HG03139 (cell line): ENCODE results near the gene INHBA.
A peak's percentile ranks its signal among the peaks of the same experiment; 100 is the strongest.

Experiments
- ATAC-seq: cut with Tn5 transposase; IDR thresholded peaks from one replicate; pipeline ENCODE4 v1.9.1; 2021; ENCODE audit not compliant: unreplicated experiment

Gene INHBA

DNA sequence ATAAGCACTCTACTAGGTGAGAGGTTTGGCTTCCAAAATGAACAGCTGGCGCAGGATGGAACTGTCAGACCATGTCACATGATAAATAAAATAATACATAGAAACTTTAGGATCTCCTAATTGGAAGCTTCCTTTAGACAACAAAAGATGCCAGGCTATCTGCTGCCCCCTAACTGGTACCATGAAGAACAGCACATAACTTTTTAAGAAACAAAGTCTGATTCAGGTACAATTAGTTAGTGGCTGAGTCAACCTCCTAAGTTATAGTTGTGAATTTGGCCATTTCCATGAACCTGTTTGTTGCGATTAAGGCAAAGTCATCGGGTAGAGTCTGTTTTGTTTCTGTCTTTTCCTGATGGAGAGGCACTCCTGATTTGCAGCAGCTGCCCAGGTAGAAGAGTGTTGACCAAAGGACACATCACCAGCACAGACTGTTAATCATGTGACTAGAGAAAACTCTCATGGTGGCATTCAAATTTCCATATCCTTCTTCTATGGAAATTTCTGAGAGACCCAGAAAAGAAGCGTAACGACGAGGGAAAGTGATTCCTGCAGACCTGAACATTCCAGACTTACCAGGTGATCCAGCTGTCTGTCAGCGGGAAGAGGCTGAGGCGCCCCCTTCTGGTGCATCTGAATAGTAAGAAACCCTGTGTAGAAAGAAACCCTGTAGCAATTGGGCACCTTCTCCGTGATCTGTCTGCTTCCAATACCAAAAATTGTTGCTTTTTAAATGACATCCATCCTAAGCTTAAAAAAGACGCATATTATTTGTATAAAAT is 8.6 kb upstream of the INHBA start:
- ATAC-seq = no peak

- no peak for ATAC-seq
These were observed 7.9 kb upstream of the INHBA start for GRCh38 chr7:41710838-41711237.

DNA sequence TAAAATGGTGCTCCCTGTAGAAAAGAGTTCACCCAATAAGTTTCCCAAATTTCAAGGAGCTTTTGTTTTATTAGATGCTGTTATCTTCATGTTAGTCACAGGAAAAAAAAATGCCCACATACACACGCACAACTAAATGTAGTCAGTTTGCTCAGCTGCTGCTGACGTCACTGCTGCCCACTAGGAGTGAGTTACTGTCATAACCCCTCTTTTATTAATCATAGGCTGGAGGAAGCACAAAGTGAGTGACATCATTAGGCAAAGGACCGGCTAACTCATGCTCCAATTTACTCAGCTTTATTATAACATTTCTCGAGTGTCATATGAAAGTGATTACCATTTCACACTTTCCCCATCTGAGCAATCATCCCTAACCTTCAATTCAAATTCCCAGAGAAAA is 6.7 kb upstream of the INHBA start:
- ATAC-seq = no peak

DNA sequence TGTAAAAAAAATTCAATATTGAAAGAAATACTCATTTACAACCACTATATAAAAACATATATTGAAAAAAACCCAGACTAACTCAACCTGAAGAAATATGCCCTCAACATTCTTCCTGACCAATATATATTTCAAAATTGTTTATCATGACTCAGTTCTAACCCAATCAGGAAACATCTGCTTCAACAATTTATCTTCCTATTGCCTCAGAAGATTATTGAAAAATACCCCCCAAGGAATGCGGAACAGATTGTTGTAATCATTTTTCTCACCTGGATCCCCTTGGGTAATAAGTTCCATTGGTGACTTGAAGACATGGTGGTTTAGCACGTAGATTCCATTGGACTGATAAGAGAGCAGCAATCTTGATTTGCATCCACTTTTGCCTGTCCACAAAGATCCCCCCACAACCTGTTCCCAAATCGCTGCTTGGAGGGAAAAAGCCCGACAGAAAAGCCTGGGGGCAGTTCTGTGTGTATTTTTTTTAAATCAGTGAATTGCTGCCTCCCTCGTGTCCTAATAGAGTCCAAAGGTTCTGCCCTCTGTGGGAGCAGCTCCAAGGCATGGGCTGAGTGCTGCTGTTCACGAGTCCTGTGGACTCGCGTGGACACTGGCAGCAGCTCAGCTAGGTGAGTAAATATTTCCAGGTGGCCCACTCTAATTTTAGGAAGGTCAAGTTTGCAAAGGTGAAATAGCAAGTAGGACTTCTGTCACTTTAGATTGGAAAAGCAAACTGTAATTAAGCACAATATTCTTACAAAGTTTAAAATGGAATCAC is 5.9 kb upstream of the INHBA start:
- ATAC-seq = no peak

GRCh38 chr7:41706228-41706930 is 3.5 kb upstream of the INHBA start:
- no peak for ATAC-seq

- peak; percentile 99 for ATAC-seq
These were observed 2.4 kb upstream of the INHBA start for GRCh38 chr7:41705109-41705901.

DNA sequence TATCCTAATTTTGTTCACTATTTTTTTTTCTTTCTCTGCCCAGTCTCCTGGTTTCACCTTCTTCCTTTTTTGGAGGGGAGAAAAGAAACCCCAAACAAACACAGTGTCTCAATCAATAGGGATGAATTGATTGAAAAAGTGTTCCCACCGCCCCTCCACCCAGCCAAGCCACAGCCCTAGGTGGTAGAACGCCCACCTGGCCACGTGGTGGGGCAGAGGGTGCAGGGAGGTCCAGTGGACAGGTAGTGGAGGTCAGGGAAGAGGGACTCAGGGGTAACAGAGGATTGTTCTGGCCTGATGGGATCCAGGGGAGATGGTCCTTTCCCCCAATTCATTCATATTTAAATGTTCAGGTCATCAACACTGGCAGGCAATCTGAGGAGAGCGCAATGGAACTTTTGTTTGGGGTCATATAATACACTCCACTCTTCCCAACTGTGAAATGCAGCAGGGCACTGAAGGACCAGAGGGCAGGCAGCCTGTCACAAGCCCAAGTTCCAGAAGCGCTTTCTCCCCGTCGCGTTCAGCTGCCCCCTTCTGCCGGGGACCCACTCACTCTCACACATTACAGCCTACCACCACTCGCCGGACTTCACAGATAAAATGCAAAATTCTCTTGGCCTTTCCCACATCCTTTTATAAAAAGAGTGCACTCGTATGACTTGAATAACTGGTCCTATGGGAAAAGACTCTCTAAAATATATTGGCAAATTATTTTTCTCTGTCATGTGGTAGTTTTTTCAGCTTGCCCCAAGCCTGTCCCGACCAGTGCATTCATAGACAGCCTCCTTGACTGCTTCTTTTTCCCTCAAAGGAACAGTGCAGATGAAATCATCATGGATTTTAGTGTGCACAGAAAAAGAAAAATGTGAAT is 1.6 kb downstream of the INHBA start:
- ATAC-seq = no peak

DNA sequence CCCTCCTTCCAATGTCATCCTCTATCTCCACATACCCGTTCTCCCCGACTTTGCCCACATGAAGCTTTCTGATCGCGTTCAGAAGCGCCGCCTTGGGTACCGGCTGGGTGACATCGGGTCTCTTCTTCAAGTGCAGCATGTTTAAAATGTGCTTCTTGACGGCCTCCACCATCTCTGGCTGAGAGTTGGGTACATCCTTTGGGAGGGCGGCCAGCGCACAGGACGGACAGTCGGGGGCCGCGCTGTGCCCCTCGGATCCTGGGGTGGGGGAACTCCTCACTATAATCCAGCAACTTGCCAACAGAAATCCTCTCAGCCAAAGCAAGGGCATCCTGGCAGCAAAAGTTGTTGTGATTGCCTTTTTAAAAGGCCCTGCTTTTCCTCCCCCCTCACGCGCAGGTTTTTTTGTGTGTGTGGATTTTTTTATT is 2.8 kb downstream of the INHBA start:
- no peak for ATAC-seq

DNA sequence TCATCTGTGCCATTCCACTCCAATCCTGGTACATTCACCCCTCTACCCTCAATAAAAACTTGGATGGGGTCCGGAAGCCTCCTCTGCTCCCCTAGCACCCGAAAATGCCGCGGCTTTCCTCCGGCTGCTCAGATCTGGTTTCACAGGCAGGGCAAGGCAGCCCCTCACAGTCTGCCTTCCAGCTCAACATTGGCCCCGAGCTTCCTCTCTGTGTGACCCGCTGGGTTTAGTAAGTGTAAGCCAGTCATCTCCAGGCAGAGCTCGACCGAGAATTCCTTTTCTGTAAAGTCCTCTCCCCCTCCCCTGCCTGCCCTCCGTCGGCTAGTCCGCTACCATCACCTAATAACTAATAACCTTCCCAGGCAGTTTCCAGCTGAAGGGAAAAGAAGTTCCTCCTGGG is 3.4 kb downstream of the INHBA start:
- ATAC-seq = no peak

GRCh38 chr7:41698726-41699125 is 4.2 kb downstream of the INHBA start:
- ATAC-seq = no peak

GRCh38 chr7:41698114-41698513 is 4.8 kb downstream of the INHBA start:
- no peak for ATAC-seq

DNA sequence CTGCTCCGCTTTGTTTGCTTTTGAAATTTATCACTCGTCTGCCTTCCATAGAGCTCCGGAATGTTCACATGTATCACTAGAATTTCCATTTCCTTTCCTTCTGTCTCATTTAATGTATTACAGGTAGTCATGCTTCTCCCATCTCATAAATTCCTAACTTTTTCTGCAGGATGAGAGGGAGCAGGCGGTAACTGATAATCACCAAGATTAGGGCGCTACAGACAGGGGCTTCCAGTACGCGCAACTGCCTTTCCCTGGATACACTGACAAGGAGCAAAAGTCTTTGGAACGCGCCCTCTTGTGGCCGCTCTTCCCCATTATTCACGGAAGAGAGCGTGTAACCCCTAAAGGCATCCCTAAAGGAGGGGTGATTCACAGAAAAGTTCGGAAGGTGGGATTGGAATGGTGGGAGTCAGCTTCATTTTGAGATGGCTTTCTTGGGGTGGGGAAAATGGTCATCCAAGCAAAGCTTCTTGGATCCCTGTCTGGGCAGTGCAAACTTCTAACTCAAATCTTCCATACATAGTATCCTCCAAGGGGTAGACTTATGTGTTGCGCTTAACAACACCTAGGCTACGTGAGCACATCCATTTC is 6.5 kb downstream of the INHBA start:
- no peak for ATAC-seq

DNA sequence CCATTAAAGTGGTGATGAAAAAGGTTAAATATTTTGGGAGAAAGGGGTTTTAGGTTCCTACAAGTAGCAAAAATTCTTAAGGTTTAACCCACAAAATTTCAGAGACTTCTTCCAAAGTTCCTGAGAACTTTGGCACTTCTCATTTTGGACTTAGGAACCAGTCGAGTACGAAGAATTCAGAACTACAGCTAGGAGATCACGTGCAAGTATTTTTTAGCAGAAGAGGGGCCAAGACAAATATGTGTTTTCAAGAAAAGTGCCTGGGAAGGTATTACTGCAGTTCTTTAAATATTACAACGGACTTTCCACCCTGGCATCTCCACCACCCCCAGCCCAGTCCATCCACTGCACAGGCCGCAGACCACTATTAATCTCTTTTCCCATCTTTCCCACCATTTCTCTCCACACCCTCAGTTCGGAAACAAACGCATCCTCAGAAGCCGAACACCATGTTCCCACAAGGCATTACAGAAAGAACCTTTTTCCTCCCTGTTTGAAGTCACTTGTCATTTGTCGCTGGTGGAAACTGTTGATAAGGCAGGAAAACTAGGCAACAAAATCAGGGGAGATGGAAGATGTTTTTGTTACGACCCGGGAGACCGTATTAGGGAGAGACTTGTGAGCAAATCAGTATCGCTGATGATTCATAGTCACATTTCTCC is 7.1 kb downstream of the INHBA start:
- no peak for ATAC-seq

- no peak for ATAC-seq
These were observed 8.4 kb downstream of the INHBA start for GRCh38 chr7:41694495-41694894.

DNA sequence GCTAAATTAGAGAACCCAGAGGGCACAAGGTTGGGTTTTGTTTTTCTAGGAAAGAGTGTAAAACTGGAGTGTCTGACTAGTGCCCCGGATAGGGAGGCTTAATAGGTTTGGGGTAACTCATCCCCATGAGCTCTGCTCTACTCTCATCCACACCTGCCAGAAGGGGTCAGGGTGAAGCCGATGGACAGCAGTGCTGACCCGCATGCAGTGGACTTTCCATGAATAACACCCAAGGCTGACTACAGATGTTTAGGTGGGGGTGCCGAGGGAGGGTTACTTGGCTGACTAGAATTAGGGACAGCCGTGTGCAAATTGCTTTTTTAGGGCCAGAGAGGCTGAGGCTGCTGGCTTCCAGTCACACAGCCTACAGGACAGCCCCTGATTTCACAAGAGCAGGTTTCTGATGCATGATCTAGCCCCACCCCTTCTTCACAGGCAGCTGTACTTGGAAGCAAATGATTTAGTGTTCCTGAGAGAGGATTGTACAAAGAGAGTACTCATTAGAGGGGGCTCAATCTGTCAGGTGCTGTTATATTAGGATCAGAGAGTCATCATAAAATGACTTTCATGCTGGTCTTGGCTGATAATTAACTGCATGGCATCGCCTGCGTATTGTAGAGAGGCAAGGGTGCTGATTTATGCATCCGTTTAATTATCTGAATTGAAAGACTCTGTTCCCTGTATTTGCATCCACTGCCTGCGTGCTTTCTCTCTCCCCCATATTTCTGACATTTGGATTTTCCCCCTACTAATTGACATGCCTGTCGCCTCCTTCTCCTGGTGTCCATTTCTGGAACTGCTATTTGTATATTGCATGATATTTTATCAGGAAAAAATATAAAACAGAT is 9.5 kb downstream of the INHBA start:
- ATAC-seq = no peak

DNA sequence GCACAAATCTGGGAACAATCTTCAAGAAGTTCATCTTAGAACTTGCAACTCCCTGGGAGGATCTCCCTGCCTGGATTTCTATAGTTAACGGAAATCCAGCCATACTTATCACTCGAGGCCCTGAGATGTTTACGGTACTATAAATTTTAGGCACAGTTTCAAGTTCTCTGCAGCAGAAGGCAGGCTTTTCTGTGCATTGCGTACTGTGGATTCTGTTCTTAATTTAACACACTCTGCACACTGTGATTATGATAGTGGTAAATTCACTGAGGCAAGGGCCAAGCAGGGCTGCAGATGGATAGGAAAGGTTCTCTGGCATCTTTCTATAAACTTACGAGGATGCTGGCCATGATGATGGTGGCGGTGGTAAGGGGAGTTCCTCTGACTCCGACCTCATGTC is 10.6 kb downstream of the INHBA start:
- no peak for ATAC-seq

- no peak for ATAC-seq
These were observed 11.4 kb downstream of the INHBA start for GRCh38 chr7:41691286-41692190.
